ENCODE measurements around the gene ADM2.
A peak's percentile ranks its signal among the peaks of the same experiment; 100 is the strongest.

The ADM2 gene

GRCh38 chr22:50520826-50521453 lies 39.6 kb downstream of the ADM2 start:
- ChIA-PET CTCF (no interaction called here), POLR2A (ENCODE audit: low non-redundant PET) (no interaction called here)
- TF ChIP-seq CTCF (conservative IDR thresholded peaks at IDR 0.05; ENCODE audit: low read depth) = no peak
- no peak for DNase-seq (ENCODE audit: low spot score)
- H3K27ac ChIP-seq = no peak overlapping the region

- H3K27ac ChIP-seq = peak overlapping the region; percentile 97; the same call in 1 of the 2 replicates
- CTCF ChIA-PET = no interaction called here
- DNase-seq (ENCODE audit: low spot score) = no peak
- no peak for TF ChIP-seq CTCF (conservative IDR thresholded peaks at IDR 0.05; ENCODE audit: low read depth)
- POLR2A ChIA-PET (ENCODE audit: low non-redundant PET) = no interaction called here
These were observed 40.4 kb downstream of the ADM2 start for GRCh38 chr22:50521710-50522109.

- POLR2A ChIA-PET (ENCODE audit: low non-redundant PET) = no interaction called here
- H3K27ac ChIP-seq = peak overlapping the region; percentile 97
- CTCF ChIA-PET = no interaction called here
- no peak for TF ChIP-seq CTCF (conservative IDR thresholded peaks at IDR 0.05; ENCODE audit: low read depth)
- DNase-seq (ENCODE audit: low spot score) = no peak
These were observed 41.0 kb downstream of the ADM2 start for GRCh38 chr22:50522208-50522805.

GRCh38 chr22:50522806-50523438 lies 41.6 kb downstream of the ADM2 start:
- ChIA-PET POLR2A (ENCODE audit: low non-redundant PET) (no interaction called here), CTCF (no interaction called here)

GRCh38 chr22:50523458-50523805 lies 42.1 kb downstream of the ADM2 start:
- ChIA-PET POLR2A (ENCODE audit: low non-redundant PET) (no interaction called here), CTCF (no interaction called here)
- no peak for DNase-seq (ENCODE audit: low spot score)
- H3K27ac ChIP-seq = peak overlapping the region; percentile 97
- TF ChIP-seq CTCF (conservative IDR thresholded peaks at IDR 0.05; ENCODE audit: low read depth) = no peak

More at GRCh38 chr22:50522806-50523438, 41.6 kb downstream of the ADM2 start:
- peak overlapping the region; percentile 97 for H3K27ac ChIP-seq
- no peak for TF ChIP-seq CTCF (conservative IDR thresholded peaks at IDR 0.05; ENCODE audit: low read depth)
- no peak for DNase-seq (ENCODE audit: low spot score)

GRCh38 chr22:50523806-50524675 lies 42.7 kb downstream of the ADM2 start:
- ChIA-PET CTCF (no interaction called here), POLR2A (ENCODE audit: low non-redundant PET) (no interaction called here)
- TF ChIP-seq CTCF (conservative IDR thresholded peaks at IDR 0.05; ENCODE audit: low read depth) = no peak
- peak overlapping the region; percentile 97 for H3K27ac ChIP-seq
- no peak for DNase-seq (ENCODE audit: low spot score)
